Stimulated activated CD4-positive, alpha-beta T cell treated with anti-CD3 and anti-CD28 coated beads, Interleukin-12 subunit alpha, Interleukin-12 subunit beta, amount 100 ng/mL, for 24 hours (primary cell): ENCODE measurements around the gene RAB11FIP4.
A peak's percentile ranks its signal among the peaks of the same experiment; 100 is the strongest.

Experiments used
- DNase-seq, 2 experiments: peaks; one replicate each; pipeline ENCODE4 v3.0.0-alpha.2; 2020; ENCODE audit warnings: low read depth in 2 of 2

Gene RAB11FIP4

DNA sequence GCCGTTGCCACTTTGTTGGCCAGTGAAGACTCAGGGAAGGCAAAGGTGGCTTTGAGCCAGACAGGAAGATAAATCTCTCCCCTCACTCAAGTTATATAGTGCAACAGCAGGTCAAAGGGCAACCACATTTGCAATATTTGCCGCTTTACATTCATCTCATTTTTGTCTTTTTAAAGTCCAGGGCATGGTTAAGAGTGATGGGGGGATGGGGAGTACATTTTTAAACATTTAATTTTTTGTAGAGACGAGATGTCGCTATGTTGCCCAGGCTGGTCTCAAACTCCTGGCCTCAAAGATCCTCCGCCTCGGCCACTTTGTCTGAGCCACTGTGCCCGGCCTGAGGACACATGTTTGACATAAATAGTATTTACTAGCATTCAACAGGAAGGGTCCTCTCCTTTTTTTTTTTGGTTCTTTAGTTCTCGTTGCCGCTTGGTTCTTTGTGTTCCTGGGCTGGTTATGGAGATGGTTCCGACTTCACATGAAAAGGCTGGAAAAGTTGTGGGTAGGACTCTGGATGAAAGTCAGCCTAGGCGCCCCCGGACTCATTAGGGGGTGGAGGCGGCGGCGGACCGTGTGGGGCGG, 95.7 kb downstream of the RAB11FIP4 start:
- DNase-seq: no peak

DNA sequence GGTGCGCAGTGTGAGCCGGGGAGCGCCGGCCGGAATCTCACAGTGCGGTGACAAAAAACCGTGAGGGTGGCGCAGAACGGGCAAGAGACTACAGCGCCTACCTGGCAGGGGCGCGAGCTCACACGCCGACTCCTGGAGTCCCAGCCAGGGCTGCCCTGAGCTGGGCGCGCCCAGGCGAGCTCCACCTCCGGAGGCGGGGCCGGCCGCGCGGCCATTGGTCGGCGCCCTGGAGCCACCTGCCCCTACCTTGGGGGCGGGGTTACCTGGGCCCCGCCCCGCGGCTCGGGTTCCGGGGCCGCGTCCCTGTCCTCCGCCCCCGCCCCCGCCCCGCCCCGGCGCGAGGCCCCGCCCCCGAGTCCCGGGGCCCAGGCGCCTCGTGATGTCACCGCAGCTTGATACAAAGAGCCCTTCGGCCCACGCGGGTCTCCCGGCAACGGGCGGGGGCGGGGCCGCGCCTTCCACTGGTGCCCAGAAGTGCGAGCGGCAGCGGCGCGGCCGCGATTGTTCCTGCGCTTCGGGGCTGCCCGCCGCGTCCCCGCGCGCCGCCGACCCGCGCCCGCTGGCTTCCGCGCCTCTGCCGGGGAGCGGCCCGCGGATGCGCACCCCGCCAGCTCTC, 96.3 kb downstream of the RAB11FIP4 start:
- peak; percentile 79 to 89 for DNase-seq

DNA sequence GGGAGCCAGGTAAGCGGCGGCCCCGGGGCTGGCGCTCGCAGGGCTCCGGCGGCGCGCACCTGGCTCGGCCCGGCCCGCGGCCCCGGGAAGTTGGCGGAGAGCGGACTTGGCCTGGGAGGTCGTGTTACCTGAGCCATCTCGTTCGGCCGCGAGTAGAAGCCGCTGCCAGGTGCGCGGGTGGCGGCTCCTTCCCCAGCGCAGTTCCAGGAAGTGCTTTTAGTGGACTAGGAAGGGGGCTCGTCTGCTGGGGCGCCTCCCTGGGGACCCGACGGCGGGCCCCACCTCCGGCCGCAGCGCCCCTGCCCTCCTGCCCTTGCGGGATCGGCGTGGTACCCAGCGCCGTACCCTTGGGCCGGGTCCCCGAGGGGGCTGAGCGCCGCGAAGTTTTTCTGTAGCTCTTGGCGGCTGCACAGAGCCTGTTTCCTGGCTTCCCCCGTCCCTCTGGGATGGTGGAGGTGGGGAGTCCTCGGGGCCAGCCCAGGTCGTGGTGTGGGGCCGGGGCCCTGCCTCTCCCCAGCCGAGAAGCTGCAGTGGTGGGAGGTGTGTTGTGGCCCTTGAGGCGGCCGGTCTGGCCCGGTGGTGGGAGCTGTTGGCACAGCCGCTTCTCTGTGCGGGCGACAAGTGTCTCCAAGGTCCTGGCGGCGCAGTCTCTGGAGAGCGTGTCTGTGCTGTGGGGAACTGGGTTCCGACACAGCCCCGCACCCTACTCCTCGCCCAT, 96.9 kb downstream of the RAB11FIP4 start:
- no peak for DNase-seq

DNA sequence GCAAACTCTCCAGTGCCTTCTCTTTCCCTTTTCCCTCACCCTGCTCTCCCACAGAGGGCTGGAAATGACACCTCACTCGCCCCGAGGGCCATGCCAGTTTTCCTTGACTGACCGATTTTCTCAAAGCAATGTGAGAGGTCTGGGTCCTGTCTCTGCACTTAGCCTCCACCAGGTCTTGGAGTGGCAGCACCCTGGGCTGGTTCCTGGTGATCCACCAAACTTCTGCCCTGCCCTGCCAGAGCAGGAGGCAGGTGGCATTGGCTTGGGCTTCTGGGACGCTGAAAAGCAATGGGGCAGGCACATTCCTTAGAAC, 97.5 kb downstream of the RAB11FIP4 start:
- no peak for DNase-seq

DNA sequence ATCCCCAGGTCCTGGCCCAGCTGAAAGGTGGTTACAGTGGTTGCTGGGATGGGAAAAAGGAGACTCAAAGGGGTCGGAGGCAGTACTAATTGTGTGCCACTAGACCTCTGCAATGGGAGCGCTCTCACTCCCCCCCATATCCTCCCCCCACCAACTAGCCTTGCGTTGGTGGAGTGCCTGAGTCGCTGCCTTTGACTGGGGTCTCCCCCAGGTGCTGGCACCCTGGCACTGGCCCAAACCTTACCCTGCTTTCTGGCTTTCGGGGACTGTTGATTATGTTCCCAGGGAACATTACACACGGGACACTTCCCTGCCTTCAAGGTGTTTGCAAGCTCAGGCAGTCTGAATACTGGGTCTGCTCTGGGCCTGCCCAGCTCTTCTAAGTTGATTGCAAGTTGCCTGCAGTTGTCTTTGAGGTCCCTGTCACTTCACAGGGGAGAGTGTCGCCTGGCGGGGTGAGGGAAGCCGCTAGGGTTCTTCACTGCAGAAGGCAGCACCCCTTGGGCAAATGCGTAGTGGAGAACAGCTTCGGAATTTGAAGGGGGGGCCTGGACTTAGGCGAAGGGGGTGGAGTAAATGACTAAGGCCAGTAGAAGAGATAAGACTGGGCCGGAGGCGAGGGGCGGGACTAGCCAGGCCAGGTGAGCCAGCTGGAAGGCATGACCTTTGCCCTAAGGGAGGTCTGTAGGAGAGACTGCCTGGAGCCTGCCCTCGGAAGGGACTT, 98.0 kb downstream of the RAB11FIP4 start:
- DNase-seq: no peak

DNA sequence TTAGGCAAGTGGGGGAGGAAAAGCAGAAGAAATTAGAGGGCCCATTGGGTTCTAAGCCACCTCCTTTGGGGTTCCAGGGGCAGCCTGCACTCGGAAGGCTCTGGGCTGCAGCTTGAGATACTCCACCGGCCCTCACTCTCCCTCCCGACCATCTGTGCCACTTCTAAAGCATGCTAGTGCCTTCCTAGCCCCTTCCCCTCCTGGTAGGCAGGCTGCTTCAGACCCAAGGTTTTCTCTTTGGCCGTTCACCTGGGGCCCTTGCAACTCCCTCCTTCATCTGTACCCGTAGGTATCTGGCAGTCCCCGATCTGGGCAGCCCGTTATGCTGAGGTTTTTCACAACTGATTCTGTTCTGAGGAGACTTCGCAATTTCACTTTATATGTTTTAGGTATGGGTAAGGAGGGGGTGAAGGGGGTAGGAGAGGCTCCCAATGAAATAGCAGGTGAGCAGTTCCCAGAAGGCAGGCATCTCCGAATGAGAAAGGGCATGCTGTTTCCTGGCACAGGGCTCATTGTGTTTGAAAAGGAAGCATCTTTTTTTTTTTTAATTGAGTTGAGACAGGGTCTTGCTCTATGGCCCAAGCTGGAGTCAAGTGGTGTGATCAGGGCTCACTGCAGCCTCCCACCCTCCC, 98.7 kb downstream of the RAB11FIP4 start:
- no peak for DNase-seq

DNA sequence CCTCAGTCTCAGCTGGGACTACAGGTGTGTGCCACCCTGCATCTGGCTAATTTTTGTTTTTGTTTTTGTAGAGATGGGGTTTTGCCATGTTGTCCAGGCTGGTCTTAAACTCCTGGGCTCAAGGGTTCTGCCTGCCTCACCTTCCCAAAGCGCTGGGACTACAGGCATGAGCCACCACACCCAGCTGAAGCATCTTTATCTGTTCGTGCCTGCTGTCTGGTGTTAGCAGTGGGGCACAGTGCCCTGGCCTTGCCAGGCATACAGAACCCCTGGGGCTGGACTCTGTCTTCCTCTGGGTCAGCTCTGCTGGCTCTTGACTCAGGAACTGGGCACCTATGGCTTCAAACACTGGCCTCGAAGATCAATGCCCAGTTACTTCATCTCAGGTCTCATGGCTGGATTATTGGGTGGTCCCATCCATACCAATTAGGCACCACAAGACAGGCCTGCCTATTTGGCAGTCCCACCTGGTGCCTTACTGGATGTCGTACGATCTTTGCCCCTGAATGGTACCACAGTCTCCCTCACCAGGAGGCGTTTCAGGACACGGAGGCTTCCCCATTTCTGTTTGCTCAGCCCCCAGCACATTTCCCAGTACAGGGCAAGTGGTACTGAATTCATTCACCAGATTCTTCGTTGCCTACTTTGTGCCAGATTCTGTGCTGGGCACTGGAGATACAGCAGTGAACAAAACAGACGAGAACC, 99.3 kb downstream of the RAB11FIP4 start:
- no peak for DNase-seq

DNA sequence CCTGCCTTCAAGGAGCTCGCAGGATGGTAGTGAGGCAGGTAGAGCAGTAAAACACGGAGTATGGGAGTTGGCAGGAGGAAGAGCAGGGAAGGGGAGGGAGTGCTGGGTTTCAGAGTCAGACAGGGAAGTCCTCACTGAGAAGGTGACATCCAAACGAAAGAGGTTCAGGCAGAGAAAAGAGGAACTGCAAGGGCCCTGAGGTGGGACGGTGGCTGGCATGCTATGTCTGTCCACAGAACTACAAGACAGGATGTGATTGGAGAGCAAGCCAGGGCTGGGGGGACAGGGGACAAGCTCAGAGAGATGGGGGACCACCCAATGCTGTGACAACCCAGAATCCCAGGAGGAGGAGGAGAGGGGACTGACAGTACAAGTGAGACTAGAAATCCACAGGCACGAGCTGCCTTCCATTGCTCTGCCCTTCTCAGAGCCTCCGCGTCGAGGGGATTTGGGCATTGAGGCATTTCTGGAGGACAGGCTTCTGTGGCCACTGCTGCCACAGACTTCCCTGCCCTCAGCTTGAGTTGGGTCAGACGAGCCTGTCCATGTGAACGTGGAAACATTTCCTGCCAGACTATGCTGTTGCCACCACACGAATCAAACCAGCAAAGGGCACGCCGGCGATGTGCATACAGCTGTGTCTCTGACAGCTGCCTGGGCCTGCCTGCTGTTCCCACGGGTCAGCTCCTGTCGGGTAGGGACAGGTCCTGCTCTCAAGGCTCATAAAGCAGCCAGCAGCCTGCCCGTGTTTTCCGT, 100.1 kb downstream of the RAB11FIP4 start:
- DNase-seq: no peak

DNA sequence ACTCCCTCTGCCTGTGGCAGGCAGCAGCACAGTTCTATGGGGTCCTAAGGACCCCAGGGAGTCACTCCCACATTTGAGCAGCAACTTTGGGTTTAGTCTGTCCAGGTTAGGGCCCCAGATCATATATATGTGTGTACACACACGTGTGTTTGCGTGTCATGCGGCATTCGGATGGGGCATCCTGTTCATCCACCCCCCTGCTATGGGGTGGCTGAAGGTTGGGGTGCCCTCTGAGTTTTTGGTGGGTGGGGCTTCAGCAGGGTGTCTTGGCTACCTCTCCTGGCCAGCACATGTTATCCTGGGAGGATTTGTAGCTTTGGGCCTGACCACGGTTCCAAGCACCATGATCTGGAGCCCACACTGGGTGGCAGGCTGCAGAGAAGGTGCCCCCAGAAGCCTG, 100.7 kb downstream of the RAB11FIP4 start:
- DNase-seq: no peak

DNA sequence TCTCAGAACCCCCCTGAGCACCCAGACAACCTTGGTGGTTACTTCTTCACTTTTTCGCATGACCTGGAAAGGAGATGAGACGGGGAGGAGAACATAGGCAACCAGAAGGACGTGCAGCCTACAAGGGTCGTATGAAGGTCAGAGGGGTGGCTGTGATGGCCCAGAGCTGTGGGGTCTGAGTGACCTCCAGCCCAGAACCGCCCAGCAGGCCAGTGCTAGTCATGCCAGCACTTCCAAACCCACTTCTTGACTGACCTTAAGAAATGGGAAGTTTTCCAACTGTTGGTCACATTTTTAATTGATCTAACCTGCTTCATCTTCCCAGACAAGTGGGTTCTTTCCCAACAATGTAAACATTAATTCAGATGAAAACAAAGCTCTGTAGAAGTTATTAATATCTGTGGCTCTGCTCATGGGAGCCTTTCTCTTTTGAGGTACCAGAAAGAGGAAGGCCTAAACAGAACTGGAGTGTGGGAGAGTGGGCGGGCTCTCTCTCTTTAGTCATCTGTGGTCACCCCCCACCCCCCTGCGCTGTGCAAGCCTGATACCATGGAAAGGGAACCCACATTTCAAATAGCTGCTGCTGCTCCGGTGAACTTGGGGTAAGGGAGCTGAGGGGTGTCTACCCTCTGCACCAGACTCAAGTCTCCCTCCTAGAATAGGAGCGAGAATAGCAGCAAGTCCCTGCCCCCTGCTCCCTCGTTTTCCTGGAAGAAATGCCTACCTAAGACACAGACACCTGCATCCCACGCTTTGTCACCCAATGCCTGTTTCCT, 101.6 kb downstream of the RAB11FIP4 start:
- peak; percentile 63 to 83 for DNase-seq

DNA sequence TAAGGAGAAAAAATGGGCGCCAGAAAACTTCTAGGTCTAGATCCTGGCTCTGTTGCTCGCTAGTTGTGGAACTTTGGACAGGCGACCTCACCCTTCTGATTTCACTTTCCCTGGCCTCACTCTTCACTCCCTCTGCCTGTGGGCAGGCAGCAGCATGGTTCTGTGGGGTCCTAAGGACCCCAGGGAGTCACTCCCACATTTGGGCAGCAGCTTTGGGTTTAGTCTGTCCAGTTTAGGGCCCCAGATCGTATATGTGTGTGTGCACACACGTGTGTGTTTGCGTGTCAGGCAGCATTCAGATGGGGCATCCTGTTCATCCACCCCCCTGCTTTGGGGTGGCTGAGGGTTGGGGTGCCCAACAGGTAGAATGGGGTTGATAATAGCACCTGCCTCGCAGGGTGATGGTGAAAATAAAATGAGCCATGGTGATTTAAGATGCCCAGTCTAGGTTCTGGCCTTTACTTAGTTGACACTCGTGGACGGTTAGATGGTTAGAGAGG, 102.2 kb downstream of the RAB11FIP4 start:
- DNase-seq: no peak

DNA sequence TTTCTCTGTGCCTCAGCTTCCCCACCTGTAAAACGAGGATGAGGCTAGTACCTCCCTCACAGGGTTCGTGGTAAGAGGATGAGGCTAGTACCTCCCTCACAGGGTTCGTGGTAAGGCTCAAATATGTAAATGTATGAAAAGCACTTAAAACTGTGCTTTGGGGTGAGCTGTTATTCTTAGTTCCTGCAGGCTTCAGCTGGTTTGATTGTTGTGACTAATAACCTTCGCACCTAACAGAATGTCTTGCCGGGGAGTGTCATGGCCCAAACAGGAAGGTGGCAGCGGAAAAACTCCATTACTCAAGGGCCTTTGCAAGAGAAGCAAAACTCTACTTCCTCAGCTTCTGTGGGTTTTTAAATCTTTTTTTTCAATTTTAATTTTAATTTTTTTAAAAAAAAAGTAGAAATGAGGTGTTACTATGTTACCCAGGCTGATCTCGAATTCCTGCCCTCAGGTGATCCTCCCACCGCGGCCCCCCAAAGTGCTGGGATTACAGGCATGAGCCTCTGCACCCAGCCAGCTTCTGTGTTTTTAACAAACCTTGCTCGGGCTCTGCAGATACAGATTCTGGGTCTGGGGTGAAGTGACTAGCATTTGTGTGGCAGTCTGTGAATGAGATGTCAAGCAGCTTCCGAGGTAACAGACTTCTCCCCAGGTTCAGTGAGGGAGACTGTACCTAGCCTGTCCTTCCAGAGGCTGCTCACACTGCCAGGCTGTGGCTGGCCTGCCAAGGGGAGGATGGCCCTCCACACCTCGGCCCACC, 103.0 kb downstream of the RAB11FIP4 start:
- peak; percentile 42 to 44 for DNase-seq

DNA sequence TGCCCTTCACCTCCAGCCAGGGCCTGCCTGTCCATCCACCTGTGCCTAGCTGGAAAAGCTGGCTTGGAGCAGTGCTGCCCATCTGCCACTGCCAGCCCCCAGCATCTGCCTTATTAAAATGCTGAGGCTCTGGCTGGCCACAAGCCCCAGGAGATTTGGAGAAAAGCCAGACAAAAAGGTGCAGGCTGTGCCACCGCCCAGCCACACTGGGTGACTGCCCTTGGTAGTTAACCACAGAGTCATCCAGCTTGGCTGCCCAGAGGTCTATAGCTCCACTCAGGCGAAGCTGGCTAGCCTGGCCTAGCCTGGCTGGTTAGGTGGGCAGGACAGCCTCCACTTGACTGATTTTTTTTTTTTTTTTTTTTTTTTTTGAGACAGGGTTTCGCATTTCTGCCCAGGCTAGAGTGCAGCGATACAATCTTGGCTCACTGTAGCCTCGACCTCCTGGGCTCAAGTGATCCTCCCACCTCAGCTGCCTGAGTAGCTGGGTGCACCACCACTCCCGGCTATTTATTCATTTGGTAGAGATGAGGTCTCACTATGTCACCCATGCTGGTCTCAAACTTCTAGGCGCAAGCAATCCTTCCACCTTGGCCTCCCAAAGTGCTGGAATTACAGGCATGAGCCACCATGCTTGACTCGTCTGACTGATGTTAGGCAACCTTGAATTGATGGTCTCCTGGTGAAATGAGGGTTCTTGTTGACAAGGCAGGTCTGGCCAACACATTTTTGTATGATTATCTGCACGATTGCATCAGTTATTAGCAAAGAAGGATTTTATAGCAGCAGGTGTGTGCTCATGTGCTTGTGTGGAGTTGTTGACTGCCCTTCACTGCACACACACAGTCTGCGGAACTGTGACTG, 103.8 kb downstream of the RAB11FIP4 start:
- DNase-seq: no peak

DNA sequence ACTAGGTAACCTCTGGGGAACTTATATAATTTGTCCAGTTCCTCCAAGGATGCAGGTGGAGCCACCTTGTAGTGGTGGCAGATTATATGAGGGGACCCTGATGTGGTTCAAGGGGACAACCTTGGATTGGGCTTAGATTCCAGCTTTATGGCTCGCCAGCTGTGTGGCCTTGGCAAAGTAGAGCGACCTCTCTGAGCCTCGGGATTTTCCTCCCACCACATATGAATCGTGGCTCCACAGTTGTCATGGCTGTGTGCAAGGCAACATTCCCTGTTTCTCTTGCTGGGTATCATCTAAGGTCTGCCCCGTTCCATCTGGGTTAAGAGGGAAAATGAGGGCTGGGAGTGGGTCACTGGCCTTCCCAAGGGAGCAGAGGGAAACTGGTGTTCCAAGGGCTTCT, 104.6 kb downstream of the RAB11FIP4 start:
- DNase-seq: no peak

DNA sequence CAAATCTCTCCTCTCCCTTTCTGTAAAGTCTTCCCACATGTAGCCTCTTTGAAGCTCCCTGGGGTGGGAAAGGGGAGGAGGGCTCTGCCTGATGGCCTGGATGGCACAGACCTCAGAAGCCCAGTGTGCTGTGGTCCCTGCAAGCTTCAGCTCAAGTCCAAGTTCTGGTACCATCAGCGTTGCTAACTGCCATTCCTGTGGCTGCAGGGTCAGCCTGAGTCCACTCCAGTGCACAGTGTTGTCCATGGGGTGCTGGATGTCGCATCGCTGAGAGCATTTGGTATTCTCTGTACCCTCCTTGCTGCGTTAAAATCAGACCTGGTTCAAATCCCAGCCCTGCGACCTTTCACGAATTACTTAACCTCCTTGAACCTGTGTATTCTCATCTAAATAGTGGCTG, 105.1 kb downstream of the RAB11FIP4 start:
- DNase-seq: no peak

DNA sequence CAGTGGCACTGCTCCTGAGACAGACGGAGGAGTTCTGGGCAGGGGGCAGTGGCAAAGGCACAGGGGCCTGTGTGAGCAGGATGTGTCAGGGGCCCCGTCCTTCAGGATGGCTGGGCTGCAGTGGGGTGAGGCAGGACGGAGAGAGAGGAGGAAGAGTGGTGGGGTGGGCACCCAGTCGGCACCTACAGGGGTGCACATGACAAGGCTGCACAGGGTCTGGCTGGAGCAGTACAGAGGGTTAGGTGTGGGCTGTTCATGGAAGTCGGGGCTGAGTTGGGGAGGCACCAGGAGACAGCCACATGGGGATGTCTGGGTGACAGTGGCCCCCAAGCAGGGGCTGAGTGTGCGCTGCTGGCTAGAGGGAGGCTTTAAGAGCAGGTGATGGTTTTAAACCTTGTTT, 106.0 kb downstream of the RAB11FIP4 start:
- DNase-seq: no peak

DNA sequence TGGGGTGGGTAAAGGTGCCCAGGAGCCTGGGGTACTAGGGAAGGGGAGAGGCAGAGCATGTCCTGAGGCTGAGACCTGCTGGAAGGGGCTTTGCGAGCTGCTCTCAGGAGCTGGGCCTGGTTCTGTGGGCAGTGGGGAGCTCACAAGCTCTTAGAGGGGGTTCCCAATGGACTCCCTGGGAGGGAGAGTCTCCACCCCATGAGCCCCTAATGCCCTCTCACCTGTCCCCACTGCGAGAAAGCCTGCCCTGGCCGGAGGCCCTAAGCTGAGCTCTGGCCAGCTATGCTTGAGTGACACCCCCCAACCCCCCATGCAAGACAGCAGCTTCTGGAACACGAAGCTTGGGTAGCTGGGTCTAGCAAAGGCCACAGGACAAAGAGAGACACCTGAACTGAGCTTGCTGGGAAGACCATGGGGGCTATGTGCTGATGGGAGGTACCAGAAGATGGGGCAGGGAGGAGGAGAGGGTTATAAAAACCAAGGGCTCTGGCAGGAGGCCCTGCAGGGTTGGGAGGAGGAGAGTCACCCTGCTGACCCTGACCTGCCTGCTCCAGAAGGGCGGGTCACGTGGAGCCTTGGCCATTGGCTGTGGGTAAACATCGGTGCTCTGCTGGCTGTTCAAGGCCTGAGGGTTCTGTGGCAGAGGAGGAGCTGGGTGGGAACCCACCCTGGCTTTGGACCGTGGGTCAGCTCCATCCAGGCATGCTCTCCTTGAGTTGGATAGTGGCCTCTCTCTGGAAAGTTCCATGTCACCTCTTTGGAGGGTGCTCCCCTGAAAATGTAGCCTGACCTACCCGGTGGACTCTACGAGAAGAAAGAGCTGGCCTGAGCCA, 106.7 kb downstream of the RAB11FIP4 start:
- DNase-seq: no peak
